Chondrocyte (in vitro differentiated cells): ENCODE results near the gene PURA. TPM values are rescaled to one million over a fixed set of nuclear protein-coding genes. Genes with fewer than 3 reads are reported as not detected.

Source experiments
- DNase-seq: peaks from one replicate; pipeline ENCODE4 v3.0.0; 2021; ENCODE audit warnings: mixed read lengths, low spot score
- H3K27ac Mint-ChIP-seq: one replicate; pipeline ENCODE4 v1.8.0; 2021; ENCODE audit warnings: mild to moderate bottlenecking, moderate library complexity, mixed read lengths; ENCODE audit not compliant: unreplicated experiment
- H3K27me3 Mint-ChIP-seq: 2 replicates; pipeline ENCODE4 v1.8.0; 2021; ENCODE audit warnings: low read depth, mixed read lengths
- H3K36me3 Mint-ChIP-seq: 2 replicates; pipeline ENCODE4 v1.8.0; 2021; ENCODE audit warnings: low read depth, mixed read lengths
- H3K4me1 Mint-ChIP-seq: 2 replicates; pipeline ENCODE4 v1.8.0; 2021; ENCODE audit warnings: low read depth, mild to moderate bottlenecking, mixed read lengths
- H3K4me3 Mint-ChIP-seq: one replicate; pipeline ENCODE4 v1.8.0; 2021; ENCODE audit warnings: mild to moderate bottlenecking, moderate library complexity, mixed read lengths; ENCODE audit not compliant: unreplicated experiment
- H3K9me3 Mint-ChIP-seq: 2 replicates; pipeline ENCODE4 v1.8.0; 2021; ENCODE audit warnings: low read depth, mixed read lengths
- total RNA-seq: library from RNA; stranded (reverse); gene quantifications from 3 replicates; pipeline ENCODE4 v1.2.1, GENCODE V29; 2021
- TF ChIP-seq, protein P1 (sequence below): fragments of 200-600 bp; sonication (generic); IDR thresholded peaks from 2 replicates; pipeline ENCODE4 v1.5.0; 2021; ENCODE audit warnings: antibody characterized with exemption, mild to moderate bottlenecking, moderate library complexity

Gene PURA
- total RNA-seq, 1 donor from 2014 or later: 16.7 TPM

DNA sequence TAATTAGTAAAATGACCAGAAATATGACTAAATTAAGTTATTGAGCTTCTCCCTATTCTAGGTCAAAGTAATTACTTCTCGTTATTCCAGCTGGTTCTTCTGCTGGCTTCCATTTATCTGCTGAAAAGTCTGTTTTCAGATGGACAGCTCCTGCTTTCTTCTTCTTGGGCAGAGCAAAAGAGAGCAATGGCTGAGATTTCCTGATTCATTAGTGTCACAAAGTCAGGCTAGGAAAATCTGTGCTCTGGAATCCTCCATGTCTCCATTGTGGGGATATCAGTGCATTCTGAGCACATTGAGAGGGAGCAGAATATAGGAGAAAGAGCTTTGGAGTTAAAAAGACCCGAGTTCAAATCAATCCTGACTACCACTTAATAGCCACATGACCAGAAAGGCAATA, 37.1 kb upstream of the PURA start:
- Mint-ChIP-seq H3K27ac (no peak overlapping the region), H3K36me3 (no peaks in the 10 kb centered on the region), H3K9me3 (no peaks in the 10 kb centered on the region), H3K27me3 (peaks cover 47% of the 10 kb centered on the region), H3K4me3 (no peak overlapping the region), H3K4me1 (peaks cover 3% of the 10 kb centered on the region)
- TF ChIP-seq, protein P1, sequence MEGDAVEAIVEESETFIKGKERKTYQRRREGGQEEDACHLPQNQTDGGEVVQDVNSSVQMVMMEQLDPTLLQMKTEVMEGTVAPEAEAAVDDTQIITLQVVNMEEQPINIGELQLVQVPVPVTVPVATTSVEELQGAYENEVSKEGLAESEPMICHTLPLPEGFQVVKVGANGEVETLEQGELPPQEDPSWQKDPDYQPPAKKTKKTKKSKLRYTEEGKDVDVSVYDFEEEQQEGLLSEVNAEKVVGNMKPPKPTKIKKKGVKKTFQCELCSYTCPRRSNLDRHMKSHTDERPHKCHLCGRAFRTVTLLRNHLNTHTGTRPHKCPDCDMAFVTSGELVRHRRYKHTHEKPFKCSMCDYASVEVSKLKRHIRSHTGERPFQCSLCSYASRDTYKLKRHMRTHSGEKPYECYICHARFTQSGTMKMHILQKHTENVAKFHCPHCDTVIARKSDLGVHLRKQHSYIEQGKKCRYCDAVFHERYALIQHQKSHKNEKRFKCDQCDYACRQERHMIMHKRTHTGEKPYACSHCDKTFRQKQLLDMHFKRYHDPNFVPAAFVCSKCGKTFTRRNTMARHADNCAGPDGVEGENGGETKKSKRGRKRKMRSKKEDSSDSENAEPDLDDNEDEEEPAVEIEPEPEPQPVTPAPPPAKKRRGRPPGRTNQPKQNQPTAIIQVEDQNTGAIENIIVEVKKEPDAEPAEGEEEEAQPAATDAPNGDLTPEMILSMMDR: no peak
- no peak for DNase-seq

DNA sequence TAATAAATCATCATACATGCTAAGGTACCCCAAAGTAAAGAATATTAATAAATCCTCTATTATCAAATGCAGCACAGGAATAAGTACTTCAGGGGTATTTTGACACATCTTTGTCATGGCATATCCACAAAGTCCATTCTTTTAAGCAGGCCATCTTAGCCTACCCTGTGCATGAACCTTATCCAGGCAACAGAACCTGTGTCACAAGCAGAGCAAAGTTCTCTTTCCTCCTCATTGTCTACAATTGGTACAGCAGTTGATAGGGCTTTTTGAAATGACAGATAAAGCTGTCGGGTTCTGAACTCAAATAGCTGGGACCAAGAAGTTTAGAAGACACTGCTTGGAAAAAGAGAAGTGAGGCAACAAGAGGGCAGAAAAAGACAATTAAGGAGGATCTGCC, 30.8 kb upstream of the PURA start:
- DNase-seq: no peak
- no peak overlapping the region for H3K4me3 Mint-ChIP-seq
- TF ChIP-seq, protein P1: no peak
- no peaks in the 10 kb centered on the region for H3K36me3 Mint-ChIP-seq
- H3K27ac Mint-ChIP-seq: no peak overlapping the region
- H3K4me1 Mint-ChIP-seq: no peaks in the 10 kb centered on the region
- peaks cover 64% of the 10 kb centered on the region for H3K27me3 Mint-ChIP-seq
- no peaks in the 10 kb centered on the region for H3K9me3 Mint-ChIP-seq

DNA sequence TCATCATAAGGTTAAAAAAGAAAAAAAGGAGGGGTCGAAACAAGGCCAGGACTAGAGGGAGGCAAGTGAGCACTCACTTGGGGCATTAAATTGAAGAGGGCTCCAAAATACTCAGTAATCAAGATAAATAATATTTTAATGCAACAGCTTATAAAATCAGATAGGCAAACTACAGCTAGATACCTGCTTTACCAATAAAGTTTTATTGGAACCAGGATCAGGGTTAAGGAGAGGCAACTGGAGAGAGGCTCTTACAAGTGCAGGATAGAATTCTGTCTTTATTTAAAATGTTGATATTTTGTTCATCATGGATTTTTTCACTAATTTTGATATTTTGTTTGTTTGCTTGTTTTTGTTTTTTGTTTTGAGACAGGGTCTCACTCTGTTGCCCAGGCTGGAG, 30.3 kb upstream of the PURA start:
- Mint-ChIP-seq H3K27ac (no peak overlapping the region), H3K27me3 (peaks cover 64% of the 10 kb centered on the region), H3K36me3 (no peaks in the 10 kb centered on the region), H3K9me3 (no peaks in the 10 kb centered on the region), H3K4me3 (no peak overlapping the region), H3K4me1 (no peaks in the 10 kb centered on the region)
- TF ChIP-seq, protein P1: no peak
- DNase-seq: no peak

DNA sequence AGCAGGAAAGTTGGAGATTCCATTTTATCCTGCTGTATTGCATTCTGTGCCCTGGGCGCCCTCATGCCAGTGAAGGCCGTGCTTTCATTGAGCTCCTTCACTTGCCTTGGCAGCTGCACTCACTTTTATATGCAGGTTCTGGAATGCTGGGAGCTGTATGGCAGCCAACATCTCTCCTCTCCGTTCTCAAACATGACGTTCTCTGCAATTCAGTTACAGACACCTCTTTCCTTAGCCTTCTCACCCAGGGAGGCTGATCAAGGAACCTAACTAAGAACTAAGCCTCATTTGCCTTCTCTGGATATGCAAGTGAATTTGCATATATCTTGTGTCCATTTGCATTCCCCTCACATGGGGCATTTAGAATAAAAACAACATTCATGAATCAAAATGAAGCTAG, 29.4 kb upstream of the PURA start:
- no peak for DNase-seq
- Mint-ChIP-seq H3K4me3 (no peak overlapping the region), H3K4me1 (no peaks in the 10 kb centered on the region), H3K27ac (no peak overlapping the region), H3K27me3 (peaks cover 64% of the 10 kb centered on the region), H3K36me3 (peaks cover 3% of the 10 kb centered on the region), H3K9me3 (peaks cover 6% of the 10 kb centered on the region)
- TF ChIP-seq, protein P1: no peak

DNA sequence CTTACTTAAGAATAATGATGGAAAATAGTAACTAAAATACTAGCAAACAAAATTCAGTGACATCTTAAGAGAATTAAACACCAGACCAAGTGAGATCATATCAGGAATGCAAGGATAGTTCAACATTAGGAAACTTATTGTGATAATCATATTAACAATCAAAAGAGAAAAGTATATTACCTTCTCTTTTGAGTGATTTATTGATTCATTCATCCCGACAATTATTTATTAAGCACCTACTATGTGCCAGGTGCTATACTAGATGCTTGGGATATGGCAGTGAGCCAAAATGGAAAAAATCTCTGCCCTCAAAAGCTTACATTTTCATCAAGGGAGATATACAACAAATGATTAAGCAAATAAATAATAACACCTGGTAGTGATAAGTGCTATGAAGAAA, 23.7 kb upstream of the PURA start:
- no peak overlapping the region for H3K4me3 Mint-ChIP-seq
- TF ChIP-seq, protein P1: no peak
- H3K9me3 Mint-ChIP-seq: peaks cover 18% of the 10 kb centered on the region
- H3K27me3 Mint-ChIP-seq: peaks cover 52% of the 10 kb centered on the region
- no peak overlapping the region for H3K27ac Mint-ChIP-seq
- DNase-seq: no peak
- peaks cover 9% of the 10 kb centered on the region for H3K36me3 Mint-ChIP-seq
- no peaks in the 10 kb centered on the region for H3K4me1 Mint-ChIP-seq
